D721Med (cell line): Measurements from ENCODE around the gene AKR7A3.
"Not testable (repeated sequence)": the region's sequence is repeated elsewhere in the genome, so short reads cannot be mapped to it uniquely, and the experiment has no call there.

Source experiments
- DNase-seq: peaks from one replicate; pipeline ENCODE4 v3.0.0; 2011; ENCODE audit warnings: low spot score; ENCODE audit not compliant: insufficient read length
- FAIRE-seq: peaks from 2 replicates; lab custom pipeline; 2011; peaks lifted over from hg19 to GRCh38; lab: Jason Lieb, UNC
- CTCF ChIP-seq: IDR thresholded peaks from 2 replicates; pipeline ENCODE4 v1.5.1; 2012; ENCODE audit warnings: mild to moderate bottlenecking, control low read depth; ENCODE audit not compliant: insufficient read depth; ENCODE audit errors: missing control alignments

The AKR7A3 gene

DNA sequence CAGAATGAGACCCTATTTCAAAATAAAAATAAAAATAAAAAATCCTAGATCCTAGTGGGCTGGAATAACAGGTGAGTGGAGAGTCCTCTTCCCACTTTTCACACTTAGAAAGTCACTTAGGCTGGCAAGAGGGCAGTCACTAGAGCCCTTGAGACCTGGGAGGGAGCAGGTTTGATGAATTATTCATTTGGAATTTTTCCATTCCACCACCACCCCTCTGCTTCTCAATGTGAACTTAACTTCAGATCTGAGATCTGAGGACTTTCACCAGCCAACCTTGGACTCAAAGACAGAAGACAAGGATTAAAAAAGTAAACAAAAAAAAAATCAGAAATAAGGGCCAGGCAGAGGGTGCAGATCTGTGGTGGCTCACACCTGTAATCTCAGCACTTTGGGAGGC is 16.5 kb downstream of the AKR7A3 start:
- DNase-seq (no peak), FAIRE-seq (no peak)
- TF ChIP-seq CTCF = no peak

- DNase-seq, FAIRE-seq: not testable (repeated sequence)
Observed at GRCh38 chr1:19270343-19270730, 18.2 kb downstream of the AKR7A3 start.

GRCh38 chr1:19269427-19270342 is 18.9 kb downstream of the AKR7A3 start:
- not testable (repeated sequence) for FAIRE-seq, DNase-seq

- DNase-seq = no peak
- FAIRE-seq = no peak
- no peak for TF ChIP-seq CTCF
Observed at GRCh38 chr1:19268445-19268844, 20.1 kb downstream of the AKR7A3 start.

- FAIRE-seq = no peak
- DNase-seq = no peak
Observed at GRCh38 chr1:19262744-19263143, 25.8 kb downstream of the AKR7A3 start.

DNA sequence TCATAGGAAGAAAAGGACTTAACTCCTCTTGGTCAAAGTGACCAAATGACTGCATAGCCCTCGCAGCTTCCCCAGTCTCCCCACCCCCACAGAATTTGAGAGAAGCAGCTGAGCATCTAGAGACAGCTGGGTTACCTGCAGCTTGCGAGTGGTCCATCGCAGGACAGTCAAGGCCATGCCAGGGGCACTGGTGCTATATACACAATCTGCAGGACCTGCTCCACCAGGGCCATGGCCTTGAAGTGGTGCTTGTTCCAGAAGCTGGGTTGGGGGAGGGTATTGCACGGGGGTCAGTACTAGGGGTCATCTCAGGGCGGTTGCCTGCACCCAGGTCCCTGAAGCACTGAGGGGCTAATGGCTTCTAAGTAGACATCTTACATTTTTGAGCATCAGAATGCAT is 26.5 kb downstream of the AKR7A3 start:
- DNase-seq (no peak), FAIRE-seq (no peak)
- TF ChIP-seq CTCF = no peak

More at GRCh38 chr1:19262744-19263143, 25.8 kb downstream of the AKR7A3 start:
- no peak for TF ChIP-seq CTCF

GRCh38 chr1:19260211-19261138 is 28.1 kb downstream of the AKR7A3 start:
- DNase-seq (no peak), FAIRE-seq (no peak)
- no peak for TF ChIP-seq CTCF
